Stimulated activated CD4-positive, alpha-beta T cell treated with anti-CD3 and anti-CD28 coated beads, Interleukin-15, amount 100 ng/mL, for 48 hours (primary cell): Measurements from ENCODE around the gene PEDS1.
"Not testable (repeated sequence)": the region's sequence is repeated elsewhere in the genome, so short reads cannot be mapped to it uniquely, and the experiment has no call there.

Experiments
- DNase-seq, 2 donors: peaks; one replicate each; pipeline ENCODE4 v3.0.0-alpha.2; 2020; ENCODE audit warnings: low read depth in 2 of 2

The PEDS1 gene

DNA sequence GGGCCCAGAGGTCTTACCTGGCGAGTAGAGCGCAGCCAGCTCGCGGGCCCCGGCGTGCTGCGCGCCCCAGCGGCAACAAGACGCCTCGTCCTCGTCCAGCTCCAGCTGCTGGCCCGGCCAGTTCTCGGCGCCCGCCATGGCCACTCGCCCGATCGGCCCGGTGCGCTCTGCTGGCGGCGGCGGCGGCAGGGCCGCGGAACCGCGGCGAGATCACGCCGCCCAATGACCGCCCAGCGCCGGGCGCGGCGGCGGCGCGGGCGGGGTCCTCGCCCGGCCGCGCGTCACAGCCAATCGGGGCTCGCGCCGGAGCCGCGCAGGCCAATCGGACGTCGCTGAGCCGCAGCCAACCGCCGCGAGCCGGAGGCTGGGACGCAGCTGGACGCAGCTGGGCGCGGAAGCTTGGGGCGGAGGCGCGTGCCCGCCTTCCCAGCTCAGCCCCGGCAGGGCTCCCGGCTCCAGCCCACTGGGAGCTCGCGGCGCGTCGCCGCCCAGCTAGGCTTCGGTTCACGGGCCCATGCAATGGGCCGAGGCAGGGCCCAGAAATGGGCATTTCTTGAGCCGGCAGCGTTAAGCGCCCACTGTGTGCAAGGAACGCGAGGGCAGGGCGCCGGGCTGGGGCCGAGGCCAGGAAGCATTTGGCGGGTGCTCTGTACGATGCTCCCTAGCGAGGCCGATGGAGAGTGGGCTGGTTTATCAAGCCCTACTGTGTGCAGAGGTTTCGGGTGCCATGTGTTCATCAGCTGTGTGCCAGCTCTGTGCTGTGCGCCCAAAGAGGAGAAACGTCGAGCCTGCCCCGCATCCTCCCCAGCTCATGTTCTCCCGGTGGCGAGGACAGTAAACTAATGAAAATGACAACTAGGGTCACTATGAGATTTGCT, at the start of gene PEDS1:
Gene PEDS1, minus strand, starts transcription at position 224 of the 878 bp plus-strand sequence. Its CDS starts 86 bp downstream, at position 138.
- peak; percentile 66 to 80 for DNase-seq

DNA sequence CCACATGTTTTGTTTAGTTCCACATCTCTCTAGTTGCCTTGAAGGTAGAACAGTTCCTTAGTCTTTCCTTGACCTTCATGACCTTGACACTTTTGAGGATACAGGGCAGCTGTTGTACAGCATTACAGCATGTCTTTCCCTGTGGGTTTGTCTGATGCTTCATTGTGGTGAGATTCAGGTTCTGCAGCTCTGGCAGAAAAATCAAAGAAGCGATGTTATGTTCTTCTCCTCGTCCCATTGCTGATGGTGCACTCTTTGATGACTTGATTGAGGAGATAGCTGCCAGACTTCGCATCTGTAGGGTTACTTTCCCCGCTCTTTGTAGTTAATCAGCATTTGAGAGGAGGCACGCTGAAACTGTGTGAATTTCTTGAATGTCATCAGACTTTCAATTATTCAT, 49.2 kb upstream of the PEDS1 start:
- DNase-seq = no peak

DNA sequence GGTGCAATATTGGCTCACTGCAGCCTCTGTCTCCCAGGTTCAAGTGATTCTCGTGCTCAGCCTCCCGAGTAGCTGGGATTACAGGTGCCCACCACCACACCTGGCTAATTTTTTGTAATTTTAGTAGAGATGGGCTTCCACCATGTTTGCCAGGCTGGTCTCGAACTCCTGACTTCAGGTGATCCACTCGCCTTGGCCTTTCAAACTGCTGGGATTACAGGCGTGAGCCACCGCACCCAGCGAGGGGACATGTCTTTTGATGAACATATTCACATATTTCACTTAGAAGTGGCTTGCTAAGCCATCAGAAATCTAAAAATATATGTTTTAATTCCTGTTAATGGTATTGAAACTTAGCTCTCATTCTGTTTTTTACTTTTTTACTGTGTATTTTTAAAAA, 48.2 kb upstream of the PEDS1 start:
- not testable (repeated sequence) for DNase-seq

DNA sequence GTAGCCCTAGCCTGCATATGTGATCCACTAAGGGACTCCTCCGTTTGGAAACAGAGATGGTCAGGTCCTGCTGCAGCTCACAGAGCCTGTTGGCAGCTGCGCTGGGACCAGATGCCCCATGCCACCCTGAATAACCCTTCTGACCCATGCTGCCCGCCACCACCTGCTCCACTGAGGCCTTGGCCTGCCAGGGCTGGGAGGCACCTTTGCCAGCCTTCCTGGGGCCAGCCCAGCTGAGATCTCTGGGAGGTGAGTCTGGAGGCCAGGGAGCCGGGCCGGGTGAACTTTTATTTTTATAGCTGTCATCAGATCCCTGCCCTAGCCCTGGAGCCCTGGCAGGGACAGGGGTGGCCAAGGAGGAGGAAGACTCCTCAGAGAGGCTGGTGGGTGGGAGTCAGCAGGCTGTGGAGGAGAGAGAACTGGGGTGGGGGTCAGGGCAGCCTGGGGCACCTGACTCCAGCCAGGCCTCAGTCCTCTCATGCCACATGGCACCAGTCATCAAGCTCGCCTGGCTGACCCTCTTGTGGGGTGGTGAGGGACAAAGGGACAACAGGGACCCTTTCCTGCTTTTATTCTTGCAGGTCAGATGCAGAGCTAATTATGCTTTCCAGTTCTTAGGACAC, 47.1 kb upstream of the PEDS1 start:
- no peak for DNase-seq

DNA sequence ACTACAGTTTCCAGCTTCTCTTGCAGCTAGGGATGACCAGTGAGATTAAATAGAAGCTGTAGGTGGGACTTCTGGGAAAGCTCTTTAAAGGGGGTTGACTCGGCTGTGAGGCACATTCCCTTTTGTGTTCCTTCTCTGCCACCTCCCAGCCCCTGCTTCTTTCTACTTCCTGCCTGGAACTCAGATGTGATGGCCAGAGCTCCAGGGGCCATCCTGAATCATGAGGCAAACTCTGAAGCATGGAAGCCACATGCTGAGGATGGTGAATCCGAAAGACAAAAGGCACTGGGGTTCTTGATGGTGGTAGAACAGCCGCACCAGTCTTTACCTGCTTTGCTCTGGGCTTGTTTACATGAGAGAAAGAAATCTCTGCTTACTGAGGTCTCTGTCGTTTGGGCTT, 46.2 kb upstream of the PEDS1 start:
- no peak for DNase-seq

DNA sequence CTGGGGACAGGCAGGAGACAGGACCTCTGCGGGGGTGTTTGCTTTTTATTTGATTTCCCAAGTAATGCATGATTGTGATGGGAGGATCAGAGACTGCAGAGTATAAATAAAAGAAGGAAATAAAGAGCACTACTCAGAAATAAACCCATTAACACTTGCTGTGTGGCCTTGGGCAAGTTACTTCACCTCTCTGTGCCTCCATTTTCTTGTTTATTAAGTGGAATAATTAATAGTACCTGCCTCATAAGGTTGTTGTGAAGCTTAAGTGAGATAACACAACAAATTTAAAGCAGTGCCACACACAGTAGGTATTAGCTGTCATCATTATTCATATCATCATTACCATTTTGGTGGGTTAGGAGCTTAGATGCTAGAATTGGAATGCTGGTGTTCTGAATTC, 45.2 kb upstream of the PEDS1 start:
- DNase-seq = no peak

DNA sequence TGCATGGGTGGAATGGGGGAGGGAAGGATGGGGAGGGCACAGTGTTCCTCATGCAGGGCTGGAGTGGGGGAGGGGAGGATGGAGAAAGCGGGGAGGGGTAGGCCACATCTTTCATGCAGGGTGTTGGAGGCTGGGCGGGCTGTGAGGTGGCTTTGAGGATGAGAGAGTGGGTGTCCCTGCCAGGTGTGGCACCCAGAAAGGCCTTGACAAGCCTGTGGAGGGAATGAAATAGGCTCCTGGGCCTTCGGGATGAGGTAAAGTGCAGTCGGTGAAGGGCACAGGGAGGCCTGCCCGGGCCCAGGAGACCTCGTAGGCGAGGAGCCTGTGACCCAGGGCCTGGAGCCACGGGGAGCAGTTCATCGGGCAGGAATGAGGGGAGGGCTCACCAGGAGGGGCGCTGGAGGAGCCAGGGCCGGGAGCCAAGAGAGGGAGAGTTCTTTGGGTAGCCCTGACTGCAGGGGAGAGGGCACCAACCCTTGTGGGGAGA, 44.7 kb upstream of the PEDS1 start:
- no peak for DNase-seq

GRCh38 chr20:50197463-50198179, 44.1 kb upstream of the PEDS1 start:
- DNase-seq = no peak

GRCh38 chr20:50196896-50197295, 43.4 kb upstream of the PEDS1 start:
- DNase-seq = no peak

DNA sequence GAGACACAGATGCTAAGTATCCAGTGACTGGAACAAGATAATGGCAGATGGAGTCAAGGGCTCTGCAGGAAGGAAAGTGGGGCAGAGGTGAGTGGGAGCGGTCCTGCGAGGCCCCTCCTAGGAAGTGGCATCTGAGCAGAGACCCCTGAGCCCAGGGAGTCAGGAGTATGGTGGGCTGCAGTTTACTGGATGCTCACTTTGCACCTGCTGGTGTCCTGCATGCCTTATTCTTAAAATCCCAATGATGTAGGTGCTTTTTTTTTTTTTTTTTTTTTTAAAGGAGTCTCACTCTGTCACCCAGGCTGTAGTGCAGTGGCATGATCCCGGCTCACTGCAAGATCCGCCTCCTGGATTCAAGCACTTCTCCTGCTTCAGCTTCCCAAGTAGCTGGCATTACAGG, 42.7 kb upstream of the PEDS1 start:
- DNase-seq = no peak

DNA sequence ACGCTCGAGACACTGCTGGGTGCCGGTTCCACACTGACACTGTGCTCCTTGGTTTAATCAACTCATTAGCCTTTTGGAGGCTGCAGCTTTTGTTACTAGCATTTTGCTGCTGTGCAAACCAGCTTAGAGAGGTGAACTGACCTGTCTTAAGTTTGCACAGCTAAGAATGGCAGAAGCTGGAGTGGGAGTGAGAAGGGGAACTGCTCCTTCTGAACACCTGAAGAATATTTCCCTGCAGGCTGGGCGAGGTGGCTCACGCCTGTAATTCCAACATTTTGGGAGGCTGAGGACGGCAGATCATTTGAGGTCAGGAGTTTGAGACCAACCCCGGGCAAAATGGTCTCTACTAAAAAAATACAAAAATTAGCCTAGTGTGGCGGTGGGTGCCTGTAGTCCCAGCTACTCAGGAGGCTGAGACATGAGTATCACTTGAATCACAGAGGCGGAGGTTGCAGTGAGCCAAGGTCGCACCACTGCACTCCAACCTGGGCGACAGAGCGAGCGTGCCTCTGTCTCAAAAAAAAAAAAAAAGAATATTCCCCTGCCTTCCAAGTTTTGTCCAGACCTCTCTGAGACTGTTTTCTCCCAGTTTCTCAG, 42.1 kb upstream of the PEDS1 start:
- DNase-seq = no peak

- DNase-seq = no peak
Observed at GRCh38 chr20:50194831-50195523, 41.5 kb upstream of the PEDS1 start.

DNA sequence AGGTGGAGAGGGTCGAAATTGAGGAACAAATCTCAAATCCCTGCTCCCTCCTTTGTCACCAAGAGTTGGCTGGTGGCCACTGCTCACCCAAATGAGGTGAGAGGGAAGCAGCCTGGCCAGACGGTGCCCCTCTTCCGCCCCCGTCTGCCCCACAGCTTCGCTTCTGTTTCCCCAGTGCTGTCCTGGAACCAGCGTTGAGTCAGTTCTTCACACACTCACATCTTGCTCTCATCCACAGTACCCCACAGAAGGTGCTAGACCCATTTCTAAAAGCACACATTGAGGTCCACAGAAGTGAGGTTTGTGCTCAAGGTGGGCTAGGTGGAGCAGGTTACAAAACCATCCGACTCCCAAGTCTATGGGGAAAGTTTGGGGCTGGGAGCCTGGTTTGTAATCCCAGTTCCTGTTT, 40.9 kb upstream of the PEDS1 start:
- DNase-seq = no peak

- DNase-seq = no peak
Observed at GRCh38 chr20:50193836-50194421, 40.4 kb upstream of the PEDS1 start.

DNA sequence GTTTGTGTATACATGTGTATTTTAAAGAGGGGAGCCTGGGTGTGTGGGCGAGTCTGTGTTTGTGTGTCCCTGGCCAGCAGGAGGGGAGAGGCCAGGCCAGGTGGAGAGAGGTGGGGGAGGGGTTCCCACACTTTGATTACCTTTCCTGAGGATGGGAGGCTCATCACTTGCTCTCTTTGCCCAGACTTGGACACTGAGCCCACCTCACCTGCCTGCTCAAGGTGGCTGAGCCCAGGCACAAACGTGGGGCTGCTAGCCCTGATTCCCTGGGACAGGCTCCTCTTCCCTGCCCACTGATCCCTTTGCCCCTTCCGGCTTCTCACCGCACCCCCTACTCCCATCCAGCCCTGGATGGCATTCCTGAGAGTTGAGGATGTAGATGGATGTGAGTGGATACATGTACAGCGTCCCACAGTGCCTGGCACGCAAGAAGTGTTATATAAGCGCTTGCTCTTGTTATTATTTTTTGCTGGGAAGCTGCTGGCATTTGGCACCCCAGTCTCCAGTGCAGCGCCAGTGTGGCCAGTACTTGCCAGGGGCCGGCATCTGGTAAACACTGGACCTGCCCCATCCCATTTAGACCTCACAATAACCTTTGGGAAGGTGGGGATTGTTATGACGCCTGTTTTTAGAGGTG, 39.8 kb upstream of the PEDS1 start:
- DNase-seq = no peak

- DNase-seq = peak; percentile 79 to 83
Observed at GRCh38 chr20:50192364-50193198, 39.1 kb upstream of the PEDS1 start.

- DNase-seq = peak; percentile 28 to 35
Observed at GRCh38 chr20:50191544-50192363, 38.2 kb upstream of the PEDS1 start.

- DNase-seq = peak; percentile 30 to 43
Observed at GRCh38 chr20:50191065-50191543, 37.6 kb upstream of the PEDS1 start.
